LNCaP clone FGC (cell line): Measurements from ENCODE around the gene ABCG4.
A peak's percentile ranks its signal among the peaks of the same experiment; 100 is the strongest.
"Not testable (repeated sequence)": the region's sequence is repeated elsewhere in the genome, so short reads cannot be mapped to it uniquely, and the experiment has no call there.

Experiments
- DNase-seq: peaks from one replicate; pipeline ENCODE4 v3.0.0-alpha.2; 2011; ENCODE audit warnings: low read depth
- H3K4me3 ChIP-seq: 2 replicates; pipeline ENCODE4 v1.5.1; 2011; ENCODE audit warnings: mild to moderate bottlenecking, low read depth, low read length, control low read depth
- TF ChIP-seq, protein P1 (sequence below): IDR thresholded peaks from 2 replicates; pipeline ENCODE4 v1.5.1; 2012; ENCODE audit warnings: mild to moderate bottlenecking; ENCODE audit not compliant: control insufficient read depth, insufficient read depth; ENCODE audit errors: extremely low read depth

The ABCG4 gene

DNA sequence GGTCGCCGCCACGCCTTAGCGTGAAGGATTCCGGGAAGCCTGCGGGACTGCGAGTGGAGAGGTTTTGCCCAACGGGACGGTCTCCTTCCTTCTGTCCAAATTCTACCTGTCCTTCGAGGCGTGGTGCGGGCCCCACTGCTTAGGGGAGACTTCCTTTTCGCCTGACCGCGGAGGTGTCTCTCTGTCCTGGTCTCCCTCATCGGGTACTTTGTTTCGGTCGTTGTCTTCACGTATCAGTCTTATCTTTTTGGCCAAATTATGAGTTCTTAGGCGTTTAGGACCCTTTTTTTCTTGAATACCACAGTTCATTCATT, 27.1 kb upstream of the ABCG4 start:
- peak overlapping the region; percentile 88 for H3K4me3 ChIP-seq
- TF ChIP-seq, protein P1, sequence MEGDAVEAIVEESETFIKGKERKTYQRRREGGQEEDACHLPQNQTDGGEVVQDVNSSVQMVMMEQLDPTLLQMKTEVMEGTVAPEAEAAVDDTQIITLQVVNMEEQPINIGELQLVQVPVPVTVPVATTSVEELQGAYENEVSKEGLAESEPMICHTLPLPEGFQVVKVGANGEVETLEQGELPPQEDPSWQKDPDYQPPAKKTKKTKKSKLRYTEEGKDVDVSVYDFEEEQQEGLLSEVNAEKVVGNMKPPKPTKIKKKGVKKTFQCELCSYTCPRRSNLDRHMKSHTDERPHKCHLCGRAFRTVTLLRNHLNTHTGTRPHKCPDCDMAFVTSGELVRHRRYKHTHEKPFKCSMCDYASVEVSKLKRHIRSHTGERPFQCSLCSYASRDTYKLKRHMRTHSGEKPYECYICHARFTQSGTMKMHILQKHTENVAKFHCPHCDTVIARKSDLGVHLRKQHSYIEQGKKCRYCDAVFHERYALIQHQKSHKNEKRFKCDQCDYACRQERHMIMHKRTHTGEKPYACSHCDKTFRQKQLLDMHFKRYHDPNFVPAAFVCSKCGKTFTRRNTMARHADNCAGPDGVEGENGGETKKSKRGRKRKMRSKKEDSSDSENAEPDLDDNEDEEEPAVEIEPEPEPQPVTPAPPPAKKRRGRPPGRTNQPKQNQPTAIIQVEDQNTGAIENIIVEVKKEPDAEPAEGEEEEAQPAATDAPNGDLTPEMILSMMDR, result no peak
- DNase-seq, result no peak

DNA sequence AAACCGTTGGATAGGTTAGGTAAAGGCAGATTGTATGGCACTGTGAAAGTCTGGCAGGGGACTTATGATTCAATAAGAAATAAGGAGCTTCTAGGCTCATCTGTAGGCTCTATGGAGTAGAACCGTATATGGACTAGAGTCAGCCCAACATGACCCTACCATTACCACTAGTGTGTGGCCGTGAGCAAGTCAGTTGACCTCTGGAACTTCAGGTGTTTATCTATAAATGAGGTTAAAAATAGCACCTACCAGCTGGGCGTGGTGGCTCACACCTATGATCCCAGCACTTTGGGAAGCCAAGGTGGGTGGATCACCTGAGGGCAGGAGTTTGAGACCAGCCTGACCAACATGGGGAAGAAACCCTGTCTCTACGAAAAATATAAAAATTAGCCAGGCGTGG, 23.0 kb upstream of the ABCG4 start:
- TF ChIP-seq, protein P1, result no peak
- no peak overlapping the region for H3K4me3 ChIP-seq
- DNase-seq, result no peak

DNA sequence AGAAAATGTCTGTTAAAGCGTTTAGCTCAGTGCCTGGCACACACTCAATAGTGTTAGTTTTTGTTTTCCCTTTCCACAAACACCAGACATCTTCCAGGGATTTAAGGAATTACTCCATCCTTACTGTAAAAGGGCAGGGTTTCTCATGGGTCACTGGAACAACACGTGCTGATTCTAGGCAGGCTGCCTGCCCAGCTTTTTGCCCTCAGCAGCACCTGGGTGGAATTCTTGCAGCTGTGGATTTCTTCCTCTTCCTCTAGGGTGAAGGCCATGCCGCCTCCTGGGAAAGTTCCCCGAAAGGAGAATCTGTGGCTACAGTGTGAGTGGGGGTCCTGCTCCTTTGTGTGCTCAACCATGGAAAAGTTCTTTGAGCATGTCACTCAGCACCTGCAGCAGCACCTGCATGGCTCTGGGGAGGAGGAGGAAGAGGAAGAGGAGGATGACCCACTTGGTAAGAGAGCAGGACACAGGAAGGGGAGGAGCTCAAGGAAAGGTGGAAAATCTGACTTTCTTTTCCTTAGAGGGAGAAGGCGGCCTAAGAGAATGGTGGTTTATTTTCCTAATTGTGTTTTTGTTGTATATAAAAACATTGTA, 22.1 kb upstream of the ABCG4 start:
- no peak for DNase-seq
- H3K4me3 ChIP-seq, result no peak overlapping the region
- TF ChIP-seq, protein P1, result no peak

DNA sequence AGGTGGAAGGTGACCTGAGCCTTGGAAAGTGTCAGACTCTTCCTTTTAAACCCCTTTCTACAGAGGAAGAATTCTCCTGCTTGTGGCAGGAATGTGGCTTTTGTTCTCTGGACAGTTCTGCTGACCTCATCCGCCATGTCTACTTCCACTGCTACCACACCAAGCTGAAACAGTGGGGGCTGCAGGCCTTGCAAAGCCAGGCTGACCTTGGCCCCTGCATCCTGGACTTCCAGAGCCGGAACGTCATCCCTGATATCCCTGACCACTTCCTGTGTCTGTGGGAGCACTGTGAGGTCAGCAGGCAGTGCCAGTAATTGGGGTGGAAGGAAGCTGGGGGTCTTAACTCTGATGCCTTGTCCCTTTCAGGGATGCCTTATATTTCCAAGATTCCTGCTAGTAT, 18.2 kb upstream of the ABCG4 start:
- H3K4me3 ChIP-seq, result no peak overlapping the region
- TF ChIP-seq, protein P1, result no peak
- DNase-seq, result no peak

DNA sequence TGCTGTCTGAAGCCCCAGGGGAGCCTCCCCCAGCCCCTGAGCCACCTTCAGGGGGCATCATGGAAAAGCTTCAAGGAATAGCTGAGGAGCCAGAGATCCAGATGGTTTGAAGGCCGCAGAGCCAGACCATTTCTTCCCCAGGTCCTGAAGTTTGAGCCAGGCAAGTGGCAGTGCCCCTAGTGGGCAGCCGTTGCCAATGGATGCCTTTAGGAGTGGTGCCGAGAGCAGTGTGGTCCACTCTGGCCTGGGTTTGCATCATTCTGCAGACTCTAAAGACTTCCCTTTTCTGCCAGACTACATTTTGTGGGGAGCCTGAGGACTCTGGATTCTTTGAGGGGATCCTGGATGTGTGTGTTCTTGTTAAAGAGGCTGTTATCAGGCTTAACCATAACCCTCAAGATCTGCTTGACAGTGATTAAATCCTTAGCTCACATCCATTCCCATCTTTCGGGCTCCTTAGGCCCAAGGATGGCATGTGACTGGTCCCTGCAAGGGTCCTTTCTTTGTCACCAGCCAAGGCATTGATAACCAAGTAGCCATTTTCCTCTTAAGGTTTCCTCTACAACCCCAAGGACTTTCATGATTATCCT, 14.4 kb upstream of the ABCG4 start:
- TF ChIP-seq, protein P1, result peak; percentile 46
- no peak overlapping the region for H3K4me3 ChIP-seq
- no peak for DNase-seq

DNA sequence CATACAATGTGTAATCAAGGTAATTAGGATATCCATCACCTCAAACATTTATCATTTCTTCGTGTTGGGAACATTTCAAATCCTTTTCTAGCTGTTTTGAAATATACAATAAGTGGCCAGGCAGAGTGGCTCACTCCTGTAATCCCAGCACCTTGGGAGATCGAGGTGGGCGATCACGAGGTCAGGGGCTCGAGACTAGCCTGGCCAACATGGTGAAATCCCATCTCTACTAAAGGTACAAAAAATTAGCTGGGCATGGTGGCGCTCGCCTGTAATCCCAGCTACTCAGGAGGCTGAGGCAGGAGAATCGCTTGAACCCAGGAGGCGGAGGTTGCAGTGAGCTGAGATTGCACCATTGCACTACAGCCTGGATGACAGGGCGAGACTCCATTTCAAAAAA, 9.6 kb upstream of the ABCG4 start:
- not testable (repeated sequence) for H3K4me3 ChIP-seq, DNase-seq

DNA sequence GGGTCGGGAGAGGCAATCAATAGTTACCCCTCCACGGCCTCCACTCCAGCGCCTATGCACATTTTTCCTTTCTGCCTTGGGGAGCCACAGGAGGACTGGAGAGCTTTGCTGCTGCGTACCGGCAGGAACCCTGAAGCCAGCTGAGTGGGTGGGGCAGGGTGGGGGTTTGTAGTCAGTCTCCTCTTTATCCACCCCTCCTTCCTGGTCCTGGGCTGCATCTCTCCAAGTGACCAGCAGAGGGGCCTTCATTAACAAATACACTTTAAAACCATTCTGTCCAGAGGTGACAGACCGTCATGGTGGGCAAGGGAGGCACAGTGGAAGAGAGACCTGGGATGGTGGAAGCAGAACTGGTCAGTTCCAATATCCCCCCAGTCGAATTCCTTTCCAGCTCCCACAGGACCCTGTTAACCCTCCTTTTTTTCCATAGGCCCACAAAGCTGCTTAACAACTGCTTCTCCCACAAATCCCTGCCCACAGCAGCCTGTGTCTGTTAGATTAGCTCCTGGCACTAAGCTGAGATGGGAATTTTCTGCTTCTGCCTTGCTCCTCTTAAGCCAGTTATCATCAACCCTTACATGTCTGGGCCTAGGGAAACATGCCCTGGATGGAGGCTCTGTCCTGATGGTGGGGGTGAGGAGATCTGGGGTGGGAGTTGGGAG, 3.9 kb upstream of the ABCG4 start:
- TF ChIP-seq, protein P1, result peak; percentile 63
- DNase-seq, result no peak
- no peak overlapping the region for H3K4me3 ChIP-seq
